A673 (cell line): ENCODE measurements around the gene KIF5A. TPM values are rescaled to one million over a fixed set of nuclear protein-coding genes. Genes with fewer than 3 reads are reported as not detected.

Source experiments
- BruUV-seq: library from RNA; stranded (reverse); fragments of 400-500 nt; replicated peaks from 2 replicates; lab custom pipeline; 2021; lab: Mats Ljungman, UMichigan
- CTCF ChIA-PET: fragments of 300-600 bp; sonication (Branson Sonifier 250); formaldehyde crosslinking; loops from one replicate; lab custom pipeline; 2022; ENCODE audit warnings: antibody characterized with exemption; lab: Charles Lee
- POLR2A ChIA-PET: fragments of 300-600 bp; sonication (Branson Sonifier 250); formaldehyde crosslinking; loops from one replicate; lab custom pipeline; 2022; ENCODE audit warnings: antibody characterized with exemption; ENCODE audit not compliant: low non-redundant PET; lab: Charles Lee
- DNase-seq: peaks from one replicate; pipeline ENCODE4 v3.0.0-alpha.2; 2015; ENCODE audit warnings: low spot score
- H3K27ac ChIP-seq: fragments of 200-600 bp; sonication (generic); 2 replicates; pipeline ENCODE4 v1.5.1; 2016; ENCODE audit warnings: mixed run types, low read depth, mild to moderate bottlenecking, mixed read lengths, antibody characterized with exemption, low read length; ENCODE audit not compliant: poor library complexity, severe bottlenecking
- H3K27me3 ChIP-seq: fragments of 200-600 bp; sonication (generic); replicated peaks from 2 replicates; pipeline ENCODE4 v1.6.1; 2017; ENCODE audit warnings: mixed run types, low read depth, mild to moderate bottlenecking, mixed read lengths, antibody characterized with exemption, low read length; ENCODE audit not compliant: insufficient read depth, poor library complexity
- H3K36me3 ChIP-seq: fragments of 200-600 bp; sonication (generic); 2 replicates; pipeline ENCODE4 v1.6.1; 2016; ENCODE audit warnings: mixed run types, mild to moderate bottlenecking, mixed read lengths, antibody characterized with exemption, low read length; ENCODE audit not compliant: insufficient read depth, poor library complexity, severe bottlenecking
- H3K4me1 ChIP-seq: fragments of 200-600 bp; sonication (generic); 2 replicates; pipeline ENCODE4 v1.6.1; 2017; ENCODE audit warnings: mixed run types, mild to moderate bottlenecking, mixed read lengths, antibody characterized with exemption, low read length; ENCODE audit not compliant: insufficient read depth, poor library complexity, severe bottlenecking
- H3K4me3 ChIP-seq: fragments of 200-600 bp; sonication (generic); 2 replicates; pipeline ENCODE4 v1.5.1; 2016; ENCODE audit warnings: low read depth, mixed run types, mild to moderate bottlenecking, mixed read lengths, low read length; ENCODE audit not compliant: poor library complexity, severe bottlenecking
- H3K9me3 ChIP-seq: fragments of 200-600 bp; sonication (generic); 2 replicates; pipeline ENCODE4 v1.6.1; 2016; ENCODE audit warnings: mixed run types, low read depth, mild to moderate bottlenecking, mixed read lengths, antibody characterized with exemption, low read length; ENCODE audit not compliant: poor library complexity, severe bottlenecking
- CTCF ChIP-seq: fragments of 300-800, 200-600 bp; sonication (generic); conservative IDR thresholded peaks from 2 replicates; pipeline ENCODE4 v1.5.1; 2017; ENCODE audit warnings: low read depth, mild to moderate bottlenecking, antibody characterized with exemption, low read length, moderate library complexity, mixed read lengths
- EZH2 ChIP-seq: fragments of 200-600 bp; sonication (generic); IDR thresholded peaks from 2 replicates; pipeline ENCODE4 v1.6.1; 2017; ENCODE audit warnings: borderline replicate concordance, low read depth, mild to moderate bottlenecking, mixed read lengths, antibody characterized with exemption, low read length; ENCODE audit not compliant: poor library complexity, severe bottlenecking
- intact Hi-C: fragments of 100-400 bp; cut with micrococcal nuclease; formaldehyde crosslinking; loops from one replicate; pipeline ENCODE4 v1.10.0; 2022; ENCODE audit not compliant: unreplicated experiment
- total RNA-seq: library from RNA; stranded (reverse); gene quantifications from 2 replicates; pipeline ENCODE4 v1.2.3, GENCODE V29; 2021

The KIF5A gene
- total RNA-seq, 1 experiment from 2014 or later, result 2.1 TPM

- TF ChIP-seq CTCF (no peak), EZH2 (no peak)
- intact Hi-C loops, result no loop called here
- Histone ChIP-seq H3K36me3 (peaks cover 96% of the 10 kb centered on the region), H3K4me1 (peaks cover 18% of the 10 kb centered on the region), H3K9me3 (no peaks in the 10 kb centered on the region), H3K4me3 (no peak overlapping the region), H3K27me3 (no peaks in the 10 kb centered on the region), H3K27ac (peak overlapping the region; percentile 58)
- POLR2A ChIA-PET, result interaction anchor here (0.8 kb wide), 1 partner anchor 15 kb away, joined by 4 read pairs; no protein-coding TSS in a partner anchor
- no peak for DNase-seq
- CTCF ChIA-PET, result no interaction called here
- BruUV-seq, result no TSS peak
Measured at GRCh38 chr12:57515408-57515933, 34.4 kb upstream of the KIF5A start.

DNA sequence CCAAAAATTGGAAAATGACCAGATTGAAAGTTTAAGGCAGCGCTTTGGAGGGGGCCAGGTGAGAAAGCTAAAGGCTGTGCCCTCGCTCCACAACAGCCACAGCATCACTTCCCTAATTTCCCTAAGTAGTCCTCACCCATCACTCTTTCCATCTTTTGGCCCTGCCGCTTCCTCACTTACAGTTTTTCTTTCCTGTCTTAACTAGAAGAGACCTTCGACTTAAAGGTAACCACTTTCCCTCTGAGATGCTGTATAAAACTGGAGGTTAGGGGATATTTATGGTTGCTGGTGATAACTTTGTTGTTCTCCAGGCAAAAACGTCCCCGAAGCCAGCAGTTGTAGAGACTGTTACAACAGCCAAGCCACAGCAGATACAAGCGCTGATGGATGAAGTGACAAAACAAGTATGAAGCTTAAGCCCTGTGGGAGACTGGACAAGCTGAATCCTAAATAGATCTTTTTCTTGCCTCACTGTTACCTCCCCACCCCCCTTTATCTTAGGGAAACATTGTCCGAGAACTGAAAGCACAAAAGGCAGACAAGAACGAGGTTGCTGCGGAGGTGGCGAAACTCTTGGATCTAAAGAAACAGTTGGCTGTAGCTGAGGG, 33.8 kb upstream of the KIF5A start:
- intact Hi-C loops, result no loop called here
- DNase-seq, result no peak
- no peaks in the 10 kb centered on the region for H3K27me3 ChIP-seq
- no peak overlapping the region for H3K4me3 ChIP-seq
- peak overlapping the region; percentile 43 for H3K27ac ChIP-seq
- H3K4me1 ChIP-seq, result peaks cover 21% of the 10 kb centered on the region
- TF ChIP-seq EZH2 (no peak), CTCF (no peak)
- H3K36me3 ChIP-seq, result peaks cover 91% of the 10 kb centered on the region
- POLR2A ChIA-PET, result no interaction called here
- TSS peak; percentile 26 for BruUV-seq
- no peaks in the 10 kb centered on the region for H3K9me3 ChIP-seq
- CTCF ChIA-PET, result no interaction called here

- Histone ChIP-seq H3K36me3 (peaks cover 84% of the 10 kb centered on the region), H3K4me1 (peaks cover 27% of the 10 kb centered on the region), H3K27me3 (no peaks in the 10 kb centered on the region), H3K4me3 (no peak overlapping the region), H3K9me3 (no peaks in the 10 kb centered on the region), H3K27ac (peak overlapping the region; percentile 43)
- CTCF ChIA-PET, result no interaction called here
- TF ChIP-seq EZH2 (no peak), CTCF (no peak)
- POLR2A ChIA-PET, result no interaction called here
- intact Hi-C loops, result no loop called here
- no peak for DNase-seq
- no TSS peak for BruUV-seq
Measured at GRCh38 chr12:57516617-57517153, 33.2 kb upstream of the KIF5A start.
